Muscle of leg (tissue), 11 donors: ENCODE data around the gene PRKN. TPM values are rescaled to one million over a fixed set of nuclear protein-coding genes. Genes with fewer than 3 reads are reported as not detected.
A peak's percentile ranks its signal among the peaks of the same experiment; 100 is the strongest.

Source experiments
- DNase-seq: peaks from one replicate; pipeline ENCODE4 v3.0.0; 2013
- H3K27ac ChIP-seq: one replicate; pipeline ENCODE4 v1.5.1; 2013; ENCODE audit warnings: mild to moderate bottlenecking, low read length, control low read depth
- H3K27me3 ChIP-seq: one replicate; pipeline ENCODE4 v1.6.1; 2013; ENCODE audit warnings: low read length; ENCODE audit not compliant: control insufficient read depth, insufficient read depth
- H3K36me3 ChIP-seq: one replicate; pipeline ENCODE4 v1.6.1; 2013; ENCODE audit warnings: low read length; ENCODE audit not compliant: control insufficient read depth, insufficient read depth
- H3K4me1 ChIP-seq: one replicate; pipeline ENCODE4 v1.6.1; 2013; ENCODE audit warnings: low read length; ENCODE audit not compliant: control insufficient read depth, insufficient read depth
- H3K4me3 ChIP-seq: one replicate; pipeline ENCODE4 v1.5.1; 2013; ENCODE audit warnings: low read length, control low read depth
- H3K9me3 ChIP-seq: replicated peaks from 2 replicates; pipeline ENCODE4 v1.6.1; 2013; ENCODE audit warnings: low read depth, low read length; ENCODE audit not compliant: control insufficient read depth
- WGBS: methylation state at CpG from one replicate; pipeline ENCODE4 v1.1.5; 2013; ENCODE audit warnings: missing lambda C conversion rate; ENCODE audit not compliant: insufficient coverage; 5-methylcytosine and 5-hydroxymethylcytosine counted together
- polyA plus RNA-seq, 8 donors: library from polyadenylated mRNA; unstranded; fragments of 120-200 nt; gene quantifications; one replicate each; pipeline versions ENCODE4 v1.2.1 to v1.2.3, GENCODE V29; 2013; ENCODE audit warnings: inconsistent platforms in 1 of 8, low replicate concordance in 1 of 8; ENCODE audit not compliant: insufficient read length in 8 of 8, insufficient read depth in 1 of 8
- total RNA-seq: library from RNA; stranded (reverse); fragments of 120-200 nt; gene quantifications from one replicate; pipeline ENCODE4 v1.2.4, GENCODE V29; 2013

PRKN gene
- total and polyA plus RNA-seq, 9 donors = 2.5 to 4.7 (median 3.9) TPM

GRCh38 chr6:162733489-162733888 is 5.9 kb upstream of the PRKN start:
- no peaks in the 10 kb centered on the region for H3K4me1 ChIP-seq
- no peaks in the 10 kb centered on the region for H3K36me3 ChIP-seq
- H3K27ac ChIP-seq = no peak overlapping the region
- no peaks in the 10 kb centered on the region for H3K9me3 ChIP-seq
- WGBS = 78% methylated on average over 4 of the region's 4 CpGs
- no peaks in the 10 kb centered on the region for H3K27me3 ChIP-seq
- DNase-seq = no peak
- no peak overlapping the region for H3K4me3 ChIP-seq

- no CpG with 5 or more reads among the region's 1 CpG for WGBS
- Histone ChIP-seq H3K27ac (no peak overlapping the region), H3K9me3 (no peaks in the 10 kb centered on the region), H3K27me3 (no peaks in the 10 kb centered on the region), H3K4me3 (no peak overlapping the region), H3K36me3 (no peaks in the 10 kb centered on the region), H3K4me1 (peaks cover 7% of the 10 kb centered on the region)
- DNase-seq = no peak
These were observed 2.9 kb upstream of the PRKN start for GRCh38 chr6:162730502-162730901.

- H3K36me3 ChIP-seq = no peaks in the 10 kb centered on the region
- no peak overlapping the region for H3K4me3 ChIP-seq
- no peaks in the 10 kb centered on the region for H3K9me3 ChIP-seq
- H3K4me1 ChIP-seq = peaks cover 7% of the 10 kb centered on the region
- DNase-seq = peak; percentile 38
- WGBS = no CpG with 5 or more reads among the region's 1 CpG
- H3K27me3 ChIP-seq = no peaks in the 10 kb centered on the region
- H3K27ac ChIP-seq = peak overlapping the region; percentile 91
These were observed 1.1 kb upstream of the PRKN start for GRCh38 chr6:162728706-162729105.

- Histone ChIP-seq H3K27ac (peak overlapping the region; percentile 91), H3K9me3 (no peaks in the 10 kb centered on the region), H3K4me3 (peak overlapping the region; percentile 81), H3K27me3 (no peaks in the 10 kb centered on the region), H3K36me3 (no peaks in the 10 kb centered on the region), H3K4me1 (peaks cover 7% of the 10 kb centered on the region)
- DNase-seq = peak; percentile 58
- 19% methylated on average over 6 of the region's 7 CpGs for WGBS
These were observed 631 bp upstream of the PRKN start for GRCh38 chr6:162728197-162728596.

- WGBS = 0% methylated on average over 10 of the region's 13 CpGs
- DNase-seq = peak; percentile 43
- H3K36me3 ChIP-seq = no peaks in the 10 kb centered on the region
- H3K4me1 ChIP-seq = peaks cover 7% of the 10 kb centered on the region
- H3K9me3 ChIP-seq = no peaks in the 10 kb centered on the region
- peak overlapping the region; percentile 81 for H3K4me3 ChIP-seq
- H3K27ac ChIP-seq = peak overlapping the region; percentile 84
- no peaks in the 10 kb centered on the region for H3K27me3 ChIP-seq
These were observed 632 bp downstream of the PRKN start for GRCh38 chr6:162726947-162727321.

- no peak overlapping the region for H3K27ac ChIP-seq
These were observed 4.9 kb downstream of the PRKN start for GRCh38 chr6:162722633-162723032.

GRCh38 chr6:162722226-162722625 is 5.3 kb downstream of the PRKN start:
- no peak overlapping the region for H3K27ac ChIP-seq
- H3K27me3 ChIP-seq = no peaks in the 10 kb centered on the region
- DNase-seq = no peak
- no peaks in the 10 kb centered on the region for H3K9me3 ChIP-seq
- H3K36me3 ChIP-seq = no peaks in the 10 kb centered on the region
- no peaks in the 10 kb centered on the region for H3K4me1 ChIP-seq
- no CpG with 5 or more reads among the region's 2 CpGs for WGBS
- H3K4me3 ChIP-seq = no peak overlapping the region

More at GRCh38 chr6:162722633-162723032, 4.9 kb downstream of the PRKN start:
- H3K36me3 ChIP-seq = no peaks in the 10 kb centered on the region
- no peaks in the 10 kb centered on the region for H3K9me3 ChIP-seq
- H3K27me3 ChIP-seq = no peaks in the 10 kb centered on the region
- H3K4me3 ChIP-seq = no peak overlapping the region
- DNase-seq = no peak
- H3K4me1 ChIP-seq = no peaks in the 10 kb centered on the region
- no CpG with 5 or more reads among the region's 1 CpG for WGBS

GRCh38 chr6:162721404-162721687 is 6.2 kb downstream of the PRKN start:
- WGBS = 100% methylated on average over 2 of the region's 2 CpGs
- no peaks in the 10 kb centered on the region for H3K4me1 ChIP-seq
- no peaks in the 10 kb centered on the region for H3K27me3 ChIP-seq
- peaks cover 2% of the 10 kb centered on the region for H3K9me3 ChIP-seq
- DNase-seq = no peak
- no peak overlapping the region for H3K4me3 ChIP-seq
- no peak overlapping the region for H3K27ac ChIP-seq
- no peaks in the 10 kb centered on the region for H3K36me3 ChIP-seq

- Histone ChIP-seq H3K27me3 (no peaks in the 10 kb centered on the region), H3K27ac (no peak overlapping the region), H3K36me3 (no peaks in the 10 kb centered on the region), H3K9me3 (peaks cover 2% of the 10 kb centered on the region), H3K4me1 (no peaks in the 10 kb centered on the region), H3K4me3 (no peak overlapping the region)
- no peak for DNase-seq
- no CpG with 5 or more reads among the region's 1 CpG for WGBS
These were observed 8.0 kb downstream of the PRKN start for GRCh38 chr6:162719528-162719927.

- WGBS = 92% methylated on average over 5 of the region's 6 CpGs
These were observed 12.0 kb downstream of the PRKN start for GRCh38 chr6:162715601-162716000.

GRCh38 chr6:162713974-162714780 is 13.4 kb downstream of the PRKN start:
- H3K4me1 ChIP-seq = no peaks in the 10 kb centered on the region
- peaks cover 2% of the 10 kb centered on the region for H3K9me3 ChIP-seq
- 40% methylated on average over 1 of the region's 13 CpGs for WGBS
- peak; percentile 21 for DNase-seq
- no peaks in the 10 kb centered on the region for H3K36me3 ChIP-seq
- no peak overlapping the region for H3K27ac ChIP-seq
- no peaks in the 10 kb centered on the region for H3K27me3 ChIP-seq
- no peak overlapping the region for H3K4me3 ChIP-seq

More at GRCh38 chr6:162715601-162716000, 12.0 kb downstream of the PRKN start:
- no peaks in the 10 kb centered on the region for H3K27me3 ChIP-seq
- DNase-seq = no peak
- no peak overlapping the region for H3K4me3 ChIP-seq
- H3K36me3 ChIP-seq = no peaks in the 10 kb centered on the region
- H3K4me1 ChIP-seq = no peaks in the 10 kb centered on the region
- peaks cover 2% of the 10 kb centered on the region for H3K9me3 ChIP-seq
- no peak overlapping the region for H3K27ac ChIP-seq
